Thyroid gland (tissue), 4 donors: ENCODE results near the gene CAV3. TPM values are rescaled to one million over a fixed set of nuclear protein-coding genes. Genes with fewer than 3 reads are reported as not detected.
"Not testable (repeated sequence)": the region's sequence is repeated elsewhere in the genome, so short reads cannot be mapped to it uniquely, and the experiment has no call there.

Source experiments
- DNase-seq, 2 donors: peaks; one replicate each; pipeline ENCODE4 v3.0.0-alpha.2; 2019
- H3K27ac ChIP-seq, 3 donors: fragments of 200-600 bp; sonication (generic); 1 replicate in 2 of 3; 2 replicates in 1 of 3; pipeline ENCODE4 v1.5.1; 2016 to 2019; ENCODE audit warnings: mild to moderate bottlenecking in 1 of 3, moderate library complexity in 1 of 3
- H3K27me3 ChIP-seq: fragments of 200-600 bp; sonication (generic); one replicate; pipeline ENCODE4 v1.5.1; 2019
- H3K36me3 ChIP-seq, 2 donors: fragments of 200-600 bp; sonication (generic); one replicate each; pipeline ENCODE4 v1.5.1; 2016 to 2019
- H3K4me1 ChIP-seq, 2 donors: fragments of 200-600 bp; sonication (generic); one replicate each; pipeline ENCODE4 v1.5.1; 2017 to 2019
- H3K4me3 ChIP-seq, 3 donors: fragments of 200-600 bp; sonication (generic); replicated peaks in 1 of 3; 1 replicate in 2 of 3; 2 replicates in 1 of 3; pipeline ENCODE4 v1.5.1; 2016; ENCODE audit warnings: mild to moderate bottlenecking in 1 of 3
- H3K9me3 ChIP-seq: fragments of 200-600 bp; sonication (generic); one replicate; pipeline ENCODE4 v1.5.1; 2017
- POLR2A ChIP-seq, 2 donors: fragments of 450-650 bp; IDR thresholded peaks; one replicate each; pipeline ENCODE4 v1.6.1; 2017; ENCODE audit warnings: antibody characterized with exemption in 2 of 2, mild to moderate bottlenecking in 2 of 2, moderate library complexity in 1 of 2
- WGBS, 2 donors: methylation state at CpG; one replicate each; pipeline ENCODE4 v1.1.5; 2017; 5-methylcytosine and 5-hydroxymethylcytosine counted together
- intact Hi-C: fragments of 100-400 bp; cut with DNase I; formaldehyde crosslinking; loops from one replicate; pipeline ENCODE4 v1.15.1; 2023
- total RNA-seq, 4 donors: library from RNA; depleted of rRNA; stranded (reverse); fragments of >200 nt; gene quantifications; one replicate each; pipeline ENCODE4 v1.2.3, GENCODE V29; 2016
- TF ChIP-seq, protein P1 (sequence below), 6 experiments: fragments of 200-600 bp in 3 of 6; fragments of 450-650 bp in 3 of 6; sonication (generic) in 3 of 6; IDR thresholded peaks; one replicate each; pipeline ENCODE4 v1.5.1; 2016 to 2019; ENCODE audit warnings: antibody characterized with exemption in 6 of 6, mild to moderate bottlenecking in 2 of 6, inconsistent platforms in 1 of 6, moderate library complexity in 1 of 6

CAV3 gene
- total RNA-seq, result not detected

DNA sequence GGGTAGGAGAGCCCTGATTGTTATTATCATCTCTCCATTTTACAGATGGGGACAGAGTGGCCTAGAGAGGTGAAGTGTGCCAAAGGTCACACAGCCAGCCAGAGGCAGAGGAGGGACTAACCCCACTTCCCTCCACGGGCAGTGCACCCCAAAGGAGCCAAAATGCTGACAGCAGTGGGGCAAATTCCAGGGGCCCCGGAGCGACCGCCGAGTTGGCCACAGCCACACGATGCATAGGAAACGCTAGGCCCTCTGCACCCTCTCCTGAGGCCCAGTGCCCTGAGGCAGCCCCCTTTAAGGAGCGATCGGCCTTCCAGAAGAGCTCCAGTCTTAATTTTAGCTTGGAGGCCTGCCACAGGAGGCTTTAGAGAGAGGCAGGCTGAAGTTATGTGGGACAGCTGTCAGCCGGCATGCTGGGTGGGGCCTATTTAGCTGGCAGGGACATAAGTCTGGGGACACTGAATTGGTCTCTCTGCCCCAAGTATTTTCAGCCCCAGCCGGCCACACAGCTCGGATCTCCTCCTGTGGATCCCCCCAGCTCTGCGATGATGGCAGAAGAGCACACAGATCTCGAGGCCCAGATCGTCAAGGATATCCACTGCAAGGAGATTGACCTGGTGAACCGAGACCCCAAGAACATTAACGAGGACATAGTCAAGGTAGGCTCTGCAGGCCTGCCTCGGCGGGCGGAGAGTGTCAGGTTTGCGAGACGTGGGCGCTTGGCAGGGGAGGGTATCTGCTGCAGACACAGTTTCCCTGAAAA, at the start of gene CAV3:
TSS of gene CAV3 (plus strand) at position 471 of the 763 bp plus-strand sequence. CDS start at position 546, 75 bp downstream.
- intact Hi-C loops, result no loop called here
- no peaks in the 10 kb centered on the region for H3K27me3 ChIP-seq
- 75 to 80% methylated on average over 16 to 20 of the region's 23 CpGs for whole genome bisulfite sequencing, 2 donors
- H3K9me3 ChIP-seq, result no peaks in the 10 kb centered on the region
- H3K4me1 ChIP-seq, result no peaks in the 10 kb centered on the region
- H3K27ac ChIP-seq, result no peak within 1 kb of the TSS
- DNase-seq, result no peak
- no peaks in the 10 kb centered on the region for H3K36me3 ChIP-seq
- TF ChIP-seq, protein P1, sequence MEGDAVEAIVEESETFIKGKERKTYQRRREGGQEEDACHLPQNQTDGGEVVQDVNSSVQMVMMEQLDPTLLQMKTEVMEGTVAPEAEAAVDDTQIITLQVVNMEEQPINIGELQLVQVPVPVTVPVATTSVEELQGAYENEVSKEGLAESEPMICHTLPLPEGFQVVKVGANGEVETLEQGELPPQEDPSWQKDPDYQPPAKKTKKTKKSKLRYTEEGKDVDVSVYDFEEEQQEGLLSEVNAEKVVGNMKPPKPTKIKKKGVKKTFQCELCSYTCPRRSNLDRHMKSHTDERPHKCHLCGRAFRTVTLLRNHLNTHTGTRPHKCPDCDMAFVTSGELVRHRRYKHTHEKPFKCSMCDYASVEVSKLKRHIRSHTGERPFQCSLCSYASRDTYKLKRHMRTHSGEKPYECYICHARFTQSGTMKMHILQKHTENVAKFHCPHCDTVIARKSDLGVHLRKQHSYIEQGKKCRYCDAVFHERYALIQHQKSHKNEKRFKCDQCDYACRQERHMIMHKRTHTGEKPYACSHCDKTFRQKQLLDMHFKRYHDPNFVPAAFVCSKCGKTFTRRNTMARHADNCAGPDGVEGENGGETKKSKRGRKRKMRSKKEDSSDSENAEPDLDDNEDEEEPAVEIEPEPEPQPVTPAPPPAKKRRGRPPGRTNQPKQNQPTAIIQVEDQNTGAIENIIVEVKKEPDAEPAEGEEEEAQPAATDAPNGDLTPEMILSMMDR (IDR thresholded peaks at IDR 0.05), result no peak
- TF ChIP-seq POLR2A (IDR thresholded peaks at IDR 0.05), result no peak
- no peak within 1 kb of the TSS for H3K4me3 ChIP-seq

DNA sequence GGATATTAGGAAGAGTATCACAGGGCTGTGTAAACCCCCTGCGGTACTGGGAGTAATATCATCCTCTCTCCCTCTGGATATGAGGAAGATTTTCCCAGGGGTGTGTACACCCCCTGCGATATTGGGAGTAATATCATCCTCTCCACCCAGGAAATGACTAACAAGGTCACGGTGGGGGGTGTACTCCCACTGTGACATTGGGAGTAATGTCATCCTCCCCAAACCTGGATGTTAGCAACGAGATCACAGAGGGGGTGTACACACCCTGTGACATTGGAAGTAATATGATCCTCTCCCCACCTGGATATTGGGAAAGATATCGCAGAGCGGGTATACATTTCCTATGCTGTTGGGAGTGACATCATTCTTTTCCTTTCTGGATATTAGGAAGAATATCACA, 48.6 kb upstream of the CAV3 start:
- 88 to 91% methylated on average over 6 of the region's 6 CpGs for WGBS, 2 donors
- H3K4me3 ChIP-seq, DNase-seq, H3K4me1 ChIP-seq, H3K9me3 ChIP-seq, intact Hi-C loops, H3K27me3 ChIP-seq, H3K27ac ChIP-seq, H3K36me3 ChIP-seq: not testable (repeated sequence)

DNA sequence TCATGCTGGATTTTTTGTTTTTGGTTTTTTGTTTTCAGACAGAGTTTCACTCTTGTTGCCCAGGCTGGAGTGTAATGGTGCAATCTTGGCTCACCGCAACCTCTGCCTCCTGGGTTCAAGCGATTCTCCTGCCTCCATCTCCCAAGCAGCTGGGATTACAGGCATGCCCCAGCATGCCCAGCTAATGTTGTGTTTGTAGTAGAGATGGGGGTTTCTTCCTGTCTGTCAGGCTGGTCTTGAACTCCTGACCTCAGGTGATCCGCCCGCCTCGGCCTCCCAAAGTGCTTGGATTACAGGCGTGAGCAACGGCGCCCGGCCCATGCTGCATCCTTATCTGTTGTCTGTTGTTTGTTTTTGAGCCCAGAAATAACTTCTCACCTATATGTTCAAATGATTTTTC, 42.3 kb upstream of the CAV3 start:
- DNase-seq, H3K9me3 ChIP-seq, H3K4me1 ChIP-seq, H3K27me3 ChIP-seq, intact Hi-C loops, H3K27ac ChIP-seq, H3K4me3 ChIP-seq, H3K36me3 ChIP-seq: not testable (repeated sequence)
- 88 to 94% methylated on average over 9 of the region's 9 CpGs for WGBS, 2 donors

DNA sequence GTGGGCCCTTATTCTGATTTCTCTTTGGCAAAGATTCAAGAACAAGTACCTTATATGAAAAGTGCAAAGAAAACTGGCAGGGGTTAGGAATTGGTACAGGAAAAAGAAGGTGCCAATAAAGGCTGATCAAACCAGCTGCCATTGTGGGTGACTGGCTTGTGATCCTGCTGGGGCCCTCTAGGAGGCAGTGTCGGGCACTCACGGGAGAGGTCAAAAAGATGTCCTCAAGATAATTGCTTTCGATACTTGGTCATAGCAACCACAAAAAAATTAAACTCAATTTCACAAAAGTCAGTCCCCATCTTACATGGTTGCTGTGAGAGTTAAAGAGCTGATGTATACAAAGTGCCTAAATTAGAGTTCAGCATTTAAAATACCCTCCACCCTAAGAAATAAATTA, 31.0 kb upstream of the CAV3 start:
- Histone ChIP-seq H3K4me3 (no peak overlapping the region), H3K9me3 (no peaks in the 10 kb centered on the region), H3K27me3 (no peaks in the 10 kb centered on the region), H3K27ac (no peak overlapping the region), H3K36me3 (no peaks in the 10 kb centered on the region), H3K4me1 (no peaks in the 10 kb centered on the region)
- TF ChIP-seq, protein P1 (IDR thresholded peaks at IDR 0.05), result no peak
- no peak for TF ChIP-seq POLR2A (IDR thresholded peaks at IDR 0.05)
- intact Hi-C loops, result no loop called here
- no peak for DNase-seq
- 35 to 36% methylated on average over 3 of the region's 3 CpGs for WGBS, 2 donors

GRCh38 chr3:8705575-8705974, 28.0 kb upstream of the CAV3 start:
- no peaks in the 10 kb centered on the region for H3K4me1 ChIP-seq
- H3K27me3 ChIP-seq, result no peaks in the 10 kb centered on the region
- no peaks in the 10 kb centered on the region for H3K36me3 ChIP-seq
- no peak overlapping the region for H3K4me3 ChIP-seq
- TF ChIP-seq, protein P1 (IDR thresholded peaks at IDR 0.05), result no peak
- no peak for TF ChIP-seq POLR2A (IDR thresholded peaks at IDR 0.05)
- no peak for DNase-seq
- WGBS, 2 donors, result 79 to 84% methylated on average over 3 of the region's 3 CpGs
- intact Hi-C loops, result no loop called here
- H3K9me3 ChIP-seq, result no peaks in the 10 kb centered on the region
- no peak overlapping the region for H3K27ac ChIP-seq

- Histone ChIP-seq H3K4me1 (no peaks in the 10 kb centered on the region), H3K36me3 (no peaks in the 10 kb centered on the region), H3K4me3 (no peak overlapping the region), H3K27me3 (no peaks in the 10 kb centered on the region), H3K27ac (no peak overlapping the region), H3K9me3 (no peaks in the 10 kb centered on the region)
- intact Hi-C loops, result no loop called here
- DNase-seq, result no peak
- TF ChIP-seq POLR2A (IDR thresholded peaks at IDR 0.05), result no peak
- TF ChIP-seq, protein P1 (IDR thresholded peaks at IDR 0.05), result no peak
- WGBS, 2 donors, result 72 to 76% methylated on average over 5 of the region's 5 CpGs
Measured at GRCh38 chr3:8709287-8709686, 24.3 kb upstream of the CAV3 start.
